ENCODE results near the gene CHMP2A. TPM values are rescaled to one million over a fixed set of nuclear protein-coding genes. Genes with fewer than 3 reads are reported as not detected.
A peak's percentile ranks its signal among the peaks of the same experiment; 100 is the strongest.

Gene CHMP2A
- polyA plus RNA-seq (2013, experiment 1 of 2): 108 TPM
- 109 TPM for polyA plus RNA-seq (2013, experiment 2 of 2)

DNA sequence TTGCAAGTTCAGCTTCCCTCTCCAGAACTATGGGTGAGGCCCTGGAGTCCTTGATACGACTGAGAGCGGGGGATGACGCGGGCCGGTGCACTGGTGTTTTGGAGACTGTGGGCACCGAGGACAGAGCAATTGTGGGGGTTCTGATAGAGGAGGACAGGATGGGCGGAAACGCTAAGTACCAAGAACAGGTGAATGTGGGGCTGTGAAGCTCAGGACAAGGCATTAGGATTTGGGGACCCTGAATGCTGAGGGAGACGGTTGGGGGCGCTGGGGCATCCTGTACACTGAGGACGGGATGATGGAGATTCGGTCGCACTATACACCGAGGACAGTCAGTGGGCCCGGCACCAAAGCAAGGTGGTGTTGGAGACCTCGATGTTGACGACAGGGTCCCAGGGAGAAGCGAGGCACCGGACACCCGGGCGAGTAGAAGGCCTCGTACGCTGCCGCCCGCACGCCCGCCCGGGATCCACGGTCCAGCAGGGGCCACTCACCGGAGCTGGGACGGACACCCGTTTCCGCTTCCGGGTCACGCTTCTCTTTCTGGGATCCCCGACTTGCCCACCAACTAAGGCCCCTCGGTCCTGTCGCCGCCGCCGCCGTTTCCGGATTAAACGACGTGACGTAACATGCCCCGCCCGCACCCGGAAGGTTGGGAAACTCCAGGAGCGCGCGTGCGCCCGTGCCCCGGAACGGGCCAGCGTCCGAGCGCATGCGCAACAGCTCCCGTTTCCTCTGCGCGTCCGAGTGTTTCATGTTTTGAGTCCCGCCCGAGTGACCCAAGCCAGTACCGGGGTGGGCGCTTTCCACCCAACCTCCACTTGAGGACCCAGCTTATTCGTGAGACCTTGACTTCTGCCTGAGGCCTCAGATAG is at the start of gene CHMP2A:
Gene CHMP2A (minus strand): TSS at position 612 of the 875 bp plus-strand sequence. CDS start 893 bp downstream, outside the sequence.
- DNase-seq (ENCODE audit: low spot score): peak; percentile 97
- H4K91ac ChIP-seq (ENCODE audit: low read depth, low read length, poor library complexity): peak within 1 kb of the TSS; percentile 14
- H3K23ac ChIP-seq (ENCODE audit: low read depth, low read length, poor library complexity): peak within 1 kb of the TSS; percentile 90
- H3K79me1 ChIP-seq (ENCODE audit: low read depth, low read length): peaks cover 6% of the 10 kb centered on the region
- no peak within 1 kb of the TSS for H4K8ac ChIP-seq (ENCODE audit: low read depth, low read length)
- no peaks in the 10 kb centered on the region for H3K9me3 ChIP-seq (replicated peaks in 1 of 2; ENCODE audit: control insufficient read depth in 2 of 2, insufficient read depth in 1 of 2, low read depth in 1 of 2, low read length in 2 of 2)
- no CpG with 5 or more reads among the region's 69 CpGs for WGBS, 2 donors (ENCODE audit: extremely low coverage in 2 of 2, insufficient read length in 2 of 2, insufficient replicate concordance in 1 of 2)
- peak within 1 kb of the TSS; percentile 49 for H3K14ac ChIP-seq (ENCODE audit: low read length)
- H2AFZ ChIP-seq (ENCODE audit: low read length): peak within 1 kb of the TSS; percentile 81
- peak within 1 kb of the TSS; percentile 94 for H3K9ac ChIP-seq (ENCODE audit: low read depth, low read length, poor library complexity)
- H2BK120ac ChIP-seq (ENCODE audit: low read depth, low read length): peak within 1 kb of the TSS; percentile 85
- H3K36me3 ChIP-seq (replicated peaks in 1 of 2; ENCODE audit: control insufficient read depth in 2 of 2, insufficient read depth in 2 of 2, low read length in 2 of 2): peaks cover 44 to 58% of the 10 kb centered on the region in 2 donors
- no peak within 1 kb of the TSS for H2BK5ac ChIP-seq (ENCODE audit: low read length)
- no peak within 1 kb of the TSS for H2BK12ac ChIP-seq (ENCODE audit: low read length)
- H3K27ac ChIP-seq (replicated peaks; ENCODE audit: low read length): peak within 1 kb of the TSS; percentile 96
- H3K4ac ChIP-seq (ENCODE audit: low read length): peak within 1 kb of the TSS; percentile 81
- H3K4me3 ChIP-seq (ENCODE audit: low read length in 2 of 2): peak within 1 kb of the TSS; percentile 58 to 90
- no peaks in the 10 kb centered on the region for H3K27me3 ChIP-seq (ENCODE audit: control insufficient read depth in 3 of 3, insufficient read depth in 3 of 3, low read depth in 1 of 3, low read length in 3 of 3)
- no peak within 1 kb of the TSS for H2BK15ac ChIP-seq (ENCODE audit: low read length)
- H3K4me2 ChIP-seq (ENCODE audit: insufficient read depth, low read length, poor library complexity, severe bottlenecking): peak within 1 kb of the TSS; percentile 81
- peak within 1 kb of the TSS; percentile 92 for H3K18ac ChIP-seq (ENCODE audit: low read length)
- peak within 1 kb of the TSS; percentile 87 for H2AK5ac ChIP-seq (ENCODE audit: low read depth, low read length)
- peaks cover 10 to 21% of the 10 kb centered on the region in 2 donors for H3K4me1 ChIP-seq (ENCODE audit: control insufficient read depth in 2 of 2, insufficient read depth in 1 of 2, low read depth in 1 of 2, low read length in 2 of 2)

DNA sequence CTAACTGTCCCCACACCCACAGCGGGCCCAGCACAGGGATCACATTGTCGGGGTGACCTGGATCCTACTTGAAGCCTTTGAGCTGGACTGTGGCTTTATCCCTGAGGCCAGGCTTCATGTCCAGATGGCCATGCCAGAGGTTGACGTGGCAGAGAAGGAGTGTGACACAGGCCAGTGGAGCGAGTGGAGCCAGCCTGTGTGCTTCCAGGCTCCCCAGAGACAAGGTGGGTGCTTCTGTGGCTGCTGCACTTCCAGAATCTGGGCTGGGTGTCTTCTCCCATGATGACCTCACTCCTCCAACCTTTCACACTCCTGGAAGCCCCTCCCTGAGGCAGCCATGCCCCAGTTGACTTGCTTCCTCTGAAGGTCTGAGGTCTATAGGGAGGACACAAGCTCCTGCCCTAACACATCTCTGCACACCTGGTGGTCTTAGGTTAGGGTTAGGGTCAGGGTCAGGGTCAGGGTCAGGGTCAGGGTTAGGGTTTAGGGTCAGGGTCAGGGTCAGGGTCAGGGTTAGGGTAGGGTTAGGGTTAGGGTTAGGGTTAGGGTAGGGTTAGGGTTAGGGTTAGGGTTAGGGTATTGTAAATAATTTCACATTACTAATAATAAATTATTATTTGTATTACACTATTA is 31.3 kb upstream of the CHMP2A start:
- H2BK120ac ChIP-seq (ENCODE audit: low read depth, low read length): no peak overlapping the region
- H3K36me3 ChIP-seq (replicated peaks in 1 of 2; ENCODE audit: control insufficient read depth in 2 of 2, insufficient read depth in 2 of 2, low read length in 2 of 2): peaks cover 26 to 42% of the 10 kb centered on the region in 2 donors
- no peak overlapping the region for H2BK12ac ChIP-seq (ENCODE audit: low read length)
- peak overlapping the region; percentile 47 for H3K9ac ChIP-seq (ENCODE audit: low read depth, low read length, poor library complexity)
- no peak overlapping the region for H4K91ac ChIP-seq (ENCODE audit: low read depth, low read length, poor library complexity)
- peak overlapping the region; percentile 68 for H3K23ac ChIP-seq (ENCODE audit: low read depth, low read length, poor library complexity)
- no peak overlapping the region for H3K27ac ChIP-seq (replicated peaks; ENCODE audit: low read length)
- H3K79me1 ChIP-seq (ENCODE audit: low read depth, low read length): peaks cover 13% of the 10 kb centered on the region
- no peak overlapping the region for H4K8ac ChIP-seq (ENCODE audit: low read depth, low read length)
- no peak overlapping the region for H2BK5ac ChIP-seq (ENCODE audit: low read length)
- H3K9me3 ChIP-seq (replicated peaks in 1 of 2; ENCODE audit: control insufficient read depth in 2 of 2, insufficient read depth in 1 of 2, low read depth in 1 of 2, low read length in 2 of 2): peaks cover 0 to 5% of the 10 kb centered on the region in 2 donors
- no peak overlapping the region for H3K14ac ChIP-seq (ENCODE audit: low read length)
- H3K4me3 ChIP-seq (ENCODE audit: low read length in 2 of 2): peak overlapping the region in 1 of 2 donors; percentile 31
- no peak overlapping the region for H3K4ac ChIP-seq (ENCODE audit: low read length)
- H2BK15ac ChIP-seq (ENCODE audit: low read length): no peak overlapping the region
- H3K4me2 ChIP-seq (ENCODE audit: insufficient read depth, low read length, poor library complexity, severe bottlenecking): no peak overlapping the region
- no peaks in the 10 kb centered on the region for H3K4me1 ChIP-seq (ENCODE audit: control insufficient read depth in 2 of 2, insufficient read depth in 1 of 2, low read depth in 1 of 2, low read length in 2 of 2)
- H3K18ac ChIP-seq (ENCODE audit: low read length): no peak overlapping the region
- DNase-seq (ENCODE audit: low spot score): no peak
- no peaks in the 10 kb centered on the region for H3K27me3 ChIP-seq (ENCODE audit: control insufficient read depth in 3 of 3, insufficient read depth in 3 of 3, low read depth in 1 of 3, low read length in 3 of 3)
- no peak overlapping the region for H2AFZ ChIP-seq (ENCODE audit: low read length)
- H2AK5ac ChIP-seq (ENCODE audit: low read depth, low read length): peak overlapping the region; percentile 58
- WGBS, 2 donors (ENCODE audit: extremely low coverage in 2 of 2, insufficient read length in 2 of 2, insufficient replicate concordance in 1 of 2): no CpG with 5 or more reads among the region's 4 CpGs

DNA sequence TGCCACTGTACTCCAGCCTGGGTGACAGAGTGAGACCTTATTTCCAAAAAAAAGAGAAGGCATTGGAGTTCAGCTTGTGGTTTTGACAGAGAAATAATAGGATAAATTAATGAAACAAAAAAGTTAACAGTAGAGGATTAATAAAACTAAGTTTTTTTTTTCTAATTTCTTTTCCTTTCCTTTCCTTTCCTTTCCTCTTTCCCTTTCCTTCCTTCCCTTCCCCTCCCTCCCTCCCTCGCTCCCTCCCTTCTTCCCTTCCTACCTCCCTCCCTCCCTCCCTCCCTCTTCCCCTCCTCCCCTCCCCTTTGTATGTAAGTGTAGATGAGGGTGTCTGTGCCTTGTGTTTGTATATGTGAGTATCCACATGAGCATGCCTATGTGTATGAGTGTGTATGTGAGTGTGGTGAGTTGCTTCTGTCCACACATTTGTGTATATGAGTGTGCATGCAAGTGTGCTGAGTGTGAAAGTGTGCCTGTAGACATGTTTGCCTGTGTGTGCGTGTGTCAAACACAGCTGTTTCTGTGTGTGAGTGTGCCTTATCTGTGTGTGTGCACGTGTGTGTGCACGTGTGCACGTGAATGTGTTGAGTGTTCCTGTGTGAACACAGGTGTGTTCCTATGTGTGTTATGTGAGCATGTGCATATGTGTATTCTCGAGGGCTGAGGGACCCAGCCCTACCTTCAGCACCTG is 30.7 kb upstream of the CHMP2A start:
- H2AK5ac ChIP-seq (ENCODE audit: low read depth, low read length): peak overlapping the region; percentile 58
- no peak overlapping the region for H4K91ac ChIP-seq (ENCODE audit: low read depth, low read length, poor library complexity)
- no peak overlapping the region for H3K4me2 ChIP-seq (ENCODE audit: insufficient read depth, low read length, poor library complexity, severe bottlenecking)
- no peak overlapping the region for H4K8ac ChIP-seq (ENCODE audit: low read depth, low read length)
- H3K23ac ChIP-seq (ENCODE audit: low read depth, low read length, poor library complexity): peak overlapping the region; percentile 68
- H3K18ac ChIP-seq (ENCODE audit: low read length): no peak overlapping the region
- no peak overlapping the region for H2BK120ac ChIP-seq (ENCODE audit: low read depth, low read length)
- no peak overlapping the region for H2BK5ac ChIP-seq (ENCODE audit: low read length)
- no peak overlapping the region for H3K27ac ChIP-seq (replicated peaks; ENCODE audit: low read length)
- H3K36me3 ChIP-seq (replicated peaks in 1 of 2; ENCODE audit: control insufficient read depth in 2 of 2, insufficient read depth in 2 of 2, low read length in 2 of 2): peaks cover 26 to 46% of the 10 kb centered on the region in 2 donors
- WGBS, 2 donors (ENCODE audit: extremely low coverage in 2 of 2, insufficient read length in 2 of 2, insufficient replicate concordance in 1 of 2): no CpG with 5 or more reads among the region's 6 CpGs
- no peak overlapping the region for H3K4ac ChIP-seq (ENCODE audit: low read length)
- H2BK12ac ChIP-seq (ENCODE audit: low read length): no peak overlapping the region
- no peak for DNase-seq (ENCODE audit: low spot score)
- peak overlapping the region in 1 of 2 donors; percentile 31 for H3K4me3 ChIP-seq (ENCODE audit: low read length in 2 of 2)
- peaks cover 13% of the 10 kb centered on the region for H3K79me1 ChIP-seq (ENCODE audit: low read depth, low read length)
- no peak overlapping the region for H2AFZ ChIP-seq (ENCODE audit: low read length)
- H3K14ac ChIP-seq (ENCODE audit: low read length): no peak overlapping the region
- peaks cover 0 to 2% of the 10 kb centered on the region in 2 donors for H3K4me1 ChIP-seq (ENCODE audit: control insufficient read depth in 2 of 2, insufficient read depth in 1 of 2, low read depth in 1 of 2, low read length in 2 of 2)
- H3K27me3 ChIP-seq (ENCODE audit: control insufficient read depth in 3 of 3, insufficient read depth in 3 of 3, low read depth in 1 of 3, low read length in 3 of 3): no peaks in the 10 kb centered on the region
- no peak overlapping the region for H2BK15ac ChIP-seq (ENCODE audit: low read length)
- H3K9ac ChIP-seq (ENCODE audit: low read depth, low read length, poor library complexity): peak overlapping the region; percentile 47
- peaks cover 0 to 5% of the 10 kb centered on the region in 2 donors for H3K9me3 ChIP-seq (replicated peaks in 1 of 2; ENCODE audit: control insufficient read depth in 2 of 2, insufficient read depth in 1 of 2, low read depth in 1 of 2, low read length in 2 of 2)
